Stomach (tissue), 9 donors: ENCODE results near the gene CAMSAP1. TPM values are rescaled to one million over a fixed set of nuclear protein-coding genes. Genes with fewer than 3 reads are reported as not detected.

Source experiments
- DNase-seq, 2 donors: peaks; one replicate each; pipeline versions ENCODE4 v3.0.0 to v3.0.0-alpha.2; 2013 to 2019
- H3K27ac ChIP-seq, 5 donors: fragments of 200-600 bp in 4 of 5; sonication (generic) in 4 of 5; one replicate each; pipeline ENCODE4 v1.5.1; 2013 to 2019; ENCODE audit warnings: mild to moderate bottlenecking in 1 of 5, moderate library complexity in 1 of 5
- H3K27me3 ChIP-seq, 3 donors: fragments of 200-600 bp; sonication (generic); one replicate each; pipeline ENCODE4 v1.5.1; 2017 to 2019; ENCODE audit warnings: mixed run types in 1 of 3
- H3K36me3 ChIP-seq, 4 donors: fragments of 200-600 bp; sonication (generic); 1 replicate in 3 of 4; 2 replicates in 1 of 4; pipeline ENCODE4 v1.5.1; 2016 to 2019
- H3K4me1 ChIP-seq, 4 donors: fragments of 200-600 bp; sonication (generic); one replicate each; pipeline ENCODE4 v1.5.1; 2016 to 2019
- H3K4me3 ChIP-seq, 4 donors: fragments of 200-600 bp; sonication (generic) in 3 of 4; one replicate each; pipeline ENCODE4 v1.5.1; 2016 to 2019; ENCODE audit warnings: mild to moderate bottlenecking in 1 of 4
- H3K9me3 ChIP-seq, 4 donors: fragments of 200-600 bp; sonication (generic); one replicate each; pipeline ENCODE4 v1.5.1; 2016 to 2019
- CTCF ChIP-seq, 7 experiments: fragments of 450-650 bp in 4 of 7; fragments of 200-600 bp in 3 of 7; sonication (generic) in 3 of 7; IDR thresholded peaks; one replicate each; pipeline ENCODE4 v1.5.1; 2016 to 2019; ENCODE audit warnings: antibody characterized with exemption in 7 of 7, control low read depth in 2 of 7, mild to moderate bottlenecking in 1 of 7
- EP300 ChIP-seq: sonication (generic); formaldehyde crosslinking; IDR thresholded peaks from one replicate; pipeline ENCODE4 v1.6.1; 2017; ENCODE audit warnings: antibody characterized with exemption
- POLR2A ChIP-seq, 4 donors: fragments of 450-650 bp; IDR thresholded peaks; one replicate each; pipeline ENCODE4 v1.6.1; 2016; ENCODE audit warnings: antibody characterized with exemption in 4 of 4, control low read depth in 2 of 4, mild to moderate bottlenecking in 1 of 4, moderate library complexity in 1 of 4
- POLR2AphosphoS5 ChIP-seq, 3 donors: sonication (generic); formaldehyde crosslinking; IDR thresholded peaks; one replicate each; pipeline ENCODE4 v1.6.1; 2016; ENCODE audit warnings: antibody characterized with exemption in 3 of 3
- WGBS, 5 donors: extraction: QIAGEN DNeasy Blood & Tissue Kit in 3 of 5; methylation state at CpG; one replicate each; pipeline versions ENCODE4 v1.1.5 to v1.1.7; 2013 to 2018; 5-methylcytosine and 5-hydroxymethylcytosine counted together
- intact Hi-C: fragments of 100-400 bp; cut with DNase I; formaldehyde crosslinking; loops from one replicate; pipeline ENCODE4 v1.15.1; 2023; ENCODE audit warnings: low total_unique reads
- polyA plus RNA-seq, 3 donors: library from polyadenylated mRNA; stranded (reverse); fragments of 200-250 nt; gene quantifications; one replicate each; pipeline ENCODE4 v1.2.3, GENCODE V29; 2013
- total RNA-seq, 5 donors: library from RNA; depleted of rRNA; stranded (reverse); fragments of >200 nt; gene quantifications; one replicate each; pipeline versions ENCODE4 v1.1.0 to v1.2.3, GENCODE V29; 2014 to 2016
- donor health status: healthy with polysubstance abuse.
- donor health status: Bipolar disorder and iron deficiency.
- donor health status: healthy.

CAMSAP1 gene
- total and polyA plus RNA-seq, 8 donors: 2.4 to 238 (median 12.7) TPM

GRCh38 chr9:135901826-135902225 lies 5.5 kb downstream of the CAMSAP1 start:
- Histone ChIP-seq H3K27me3 (no peaks in the 10 kb centered on the region), H3K4me3 (no peak overlapping the region), H3K4me1 (peaks cover 13 to 37% (median 27%) of the 10 kb centered on the region in 4 donors), H3K9me3 (no peaks in the 10 kb centered on the region), H3K36me3 (no peaks in the 10 kb centered on the region), H3K27ac (no peak overlapping the region)
- intact Hi-C loops: no loop called here
- no peak for TF ChIP-seq POLR2A (IDR thresholded peaks at IDR 0.05)
- TF ChIP-seq CTCF (IDR thresholded peaks at IDR 0.05): no peak
- TF ChIP-seq POLR2AphosphoS5 (IDR thresholded peaks at IDR 0.05): no peak
- TF ChIP-seq EP300: no peak
- DNase-seq: no peak
- 86 to 100% (median 95%) methylated on average over 2 of the region's 2 CpGs for WGBS, 5 donors

GRCh38 chr9:135901031-135901758 lies 6.2 kb downstream of the CAMSAP1 start:
- Histone ChIP-seq H3K27me3 (no peaks in the 10 kb centered on the region), H3K36me3 (no peaks in the 10 kb centered on the region), H3K27ac (no peak overlapping the region), H3K4me3 (no peak overlapping the region), H3K9me3 (no peaks in the 10 kb centered on the region), H3K4me1 (peaks cover 11 to 33% (median 23%) of the 10 kb centered on the region in 4 donors)
- no peak for DNase-seq
- no peak for TF ChIP-seq POLR2A (IDR thresholded peaks at IDR 0.05)
- TF ChIP-seq POLR2AphosphoS5 (IDR thresholded peaks at IDR 0.05): no peak
- TF ChIP-seq EP300: no peak
- TF ChIP-seq CTCF (IDR thresholded peaks at IDR 0.05): no peak
- intact Hi-C loops: no loop called here
- WGBS, 5 donors: 91 to 95% (median 94%) methylated on average over 9 of the region's 9 CpGs

GRCh38 chr9:135898634-135899407 lies 8.5 kb downstream of the CAMSAP1 start:
- Histone ChIP-seq H3K4me1 (peaks cover 0 to 15% (median 3%) of the 10 kb centered on the region in 4 donors), H3K9me3 (no peaks in the 10 kb centered on the region), H3K36me3 (no peaks in the 10 kb centered on the region), H3K27ac (no peak overlapping the region), H3K27me3 (no peaks in the 10 kb centered on the region), H3K4me3 (no peak overlapping the region)
- TF ChIP-seq POLR2AphosphoS5 (IDR thresholded peaks at IDR 0.05) (no peak), POLR2A (IDR thresholded peaks at IDR 0.05) (no peak), CTCF (IDR thresholded peaks at IDR 0.05) (no peak), EP300 (no peak)
- no peak for DNase-seq
- WGBS, 5 donors: 82 to 87% (median 86%) methylated on average over 11 of the region's 11 CpGs
- intact Hi-C loops: no loop called here

- WGBS, 5 donors: 92 to 98% (median 96%) methylated on average over 2 of the region's 2 CpGs
- Histone ChIP-seq H3K36me3 (no peaks in the 10 kb centered on the region), H3K4me1 (peaks cover 0 to 2% (median 0%) of the 10 kb centered on the region in 4 donors), H3K27ac (no peak overlapping the region), H3K9me3 (no peaks in the 10 kb centered on the region), H3K27me3 (no peaks in the 10 kb centered on the region), H3K4me3 (no peak overlapping the region)
- no peak for DNase-seq
- TF ChIP-seq CTCF (IDR thresholded peaks at IDR 0.05) (no peak), POLR2AphosphoS5 (IDR thresholded peaks at IDR 0.05) (no peak), POLR2A (IDR thresholded peaks at IDR 0.05) (no peak), EP300 (no peak)
- intact Hi-C loops: no loop called here
Measured at GRCh38 chr9:135896626-135897025, 10.7 kb downstream of the CAMSAP1 start.
